Muscle of back (tissue), 11 donors: ENCODE results near the gene PLXNA2. TPM values are rescaled to one million over a fixed set of nuclear protein-coding genes. Genes with fewer than 3 reads are reported as not detected.

Experiments
- DNase-seq, 3 donors: peaks; one replicate each; pipeline versions ENCODE4 v3.0.0 to v3.0.0-alpha.2; 2013
- polyA plus RNA-seq, 10 donors: library from polyadenylated mRNA; unstranded; fragments of 120-200 nt; gene quantifications; one replicate each; pipeline ENCODE4 v1.2.1, GENCODE V29; 2013; ENCODE audit not compliant: insufficient read length in 10 of 10

Gene PLXNA2
- polyA plus RNA-seq, 10 donors: 22.9 to 37.9 (median 30.8) TPM

GRCh38 chr1:208002672-208003071, 241.5 kb downstream of the PLXNA2 start:
- DNase-seq: no peak

- DNase-seq: no peak
These were observed 242.1 kb downstream of the PLXNA2 start for GRCh38 chr1:208002078-208002477.

- no peak for DNase-seq
These were observed 243.7 kb downstream of the PLXNA2 start for GRCh38 chr1:208000504-208000903.

- DNase-seq: no peak
These were observed 244.2 kb downstream of the PLXNA2 start for GRCh38 chr1:207999972-208000371.

GRCh38 chr1:207999274-207999915, 244.8 kb downstream of the PLXNA2 start:
- DNase-seq: no peak

GRCh38 chr1:207998691-207999090, 245.5 kb downstream of the PLXNA2 start:
- DNase-seq: no peak

- DNase-seq: peak; percentile 69 to 87 (median 81)
These were observed 246.5 kb downstream of the PLXNA2 start for GRCh38 chr1:207997486-207998268.

- no peak for DNase-seq
These were observed 247.5 kb downstream of the PLXNA2 start for GRCh38 chr1:207996636-207997035.

GRCh38 chr1:207995576-207995975, 248.6 kb downstream of the PLXNA2 start:
- DNase-seq: no peak

GRCh38 chr1:207993477-207994445, 250.4 kb downstream of the PLXNA2 start:
- no peak for DNase-seq

GRCh38 chr1:207992677-207993236, 251.4 kb downstream of the PLXNA2 start:
- peak in 2 of 3 donors; percentile 32 to 62 for DNase-seq

- no peak for DNase-seq
These were observed 252.6 kb downstream of the PLXNA2 start for GRCh38 chr1:207991583-207992026.

GRCh38 chr1:207990876-207991582, 253.2 kb downstream of the PLXNA2 start:
- DNase-seq: no peak

GRCh38 chr1:207990455-207990854, 253.7 kb downstream of the PLXNA2 start:
- DNase-seq: no peak

- no peak for DNase-seq
These were observed 255.6 kb downstream of the PLXNA2 start for GRCh38 chr1:207988326-207989165.

GRCh38 chr1:207987164-207987563, 257.0 kb downstream of the PLXNA2 start:
- DNase-seq: no peak

GRCh38 chr1:207985996-207986395, 258.2 kb downstream of the PLXNA2 start:
- DNase-seq: no peak

- peak in 2 of 3 donors; percentile 43 to 63 for DNase-seq
These were observed 259.2 kb downstream of the PLXNA2 start for GRCh38 chr1:207984831-207985572.

- no peak for DNase-seq
These were observed 261.0 kb downstream of the PLXNA2 start for GRCh38 chr1:207983044-207983635.
